Measurements from ENCODE around the gene ARHGAP23. TPM values are rescaled to one million over a fixed set of nuclear protein-coding genes. Genes with fewer than 3 reads are reported as not detected.

The ARHGAP23 gene
- total RNA-seq, 2 donors from 2014 or later: 5.2 to 10.9 TPM

- H3K4me1 ChIP-seq: peaks cover 6% of the 10 kb centered on the region
These were observed 11.2 kb downstream of the ARHGAP23 start for GRCh38 chr17:38439436-38439835.

DNA sequence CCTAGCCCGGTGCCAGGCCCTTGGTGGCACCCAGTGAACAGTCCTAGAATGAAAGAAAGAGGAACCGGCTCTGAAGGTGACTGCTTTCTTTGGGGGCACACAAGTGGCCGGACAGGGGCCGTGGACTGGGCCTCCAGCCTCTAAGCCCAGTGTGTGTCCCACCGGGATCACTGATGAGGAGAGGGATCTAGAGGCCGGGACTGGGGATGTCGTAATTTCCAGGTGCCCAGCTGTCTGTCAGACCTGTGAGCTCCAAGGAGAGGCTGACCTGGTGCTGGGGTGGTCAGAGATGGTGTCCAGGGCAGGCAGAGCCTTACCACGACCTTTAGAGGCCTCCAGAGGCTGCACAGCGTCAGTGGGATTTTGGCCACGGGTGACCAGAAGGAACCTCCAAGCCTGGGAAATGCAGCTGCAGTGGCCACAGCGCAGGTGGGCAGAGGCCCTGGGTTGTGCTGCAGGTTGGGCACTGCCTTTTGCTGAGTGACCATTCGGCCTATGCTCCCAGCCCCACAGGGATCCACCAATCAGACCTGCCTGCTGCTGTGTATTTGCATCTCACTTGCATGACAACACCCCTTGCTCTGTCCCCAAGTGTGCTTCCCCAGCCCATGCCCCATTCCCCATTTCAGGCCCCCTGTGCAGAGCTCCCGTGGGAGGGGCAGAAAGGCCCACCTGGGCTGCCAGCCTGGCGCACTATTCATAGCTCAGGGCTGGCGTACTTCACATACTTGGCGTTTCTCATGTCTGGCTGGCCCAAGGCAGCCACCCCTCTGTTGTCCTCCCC lies 12.5 kb downstream of the ARHGAP23 start:
- Histone ChIP-seq H3K4me3 (no peak overlapping the region), H3K4me1 (peaks cover 6% of the 10 kb centered on the region), H3K27me3 (no peaks in the 10 kb centered on the region), H3K9me3 (no peaks in the 10 kb centered on the region), H3K27ac (no peak overlapping the region), H3K36me3 (replicated peaks in 1 of 2; ENCODE audit: insufficient read depth in 1 of 2, low read depth in 2 of 2) (no peaks in the 10 kb centered on the region)
- WGBS, 2 donors: 71 to 75% methylated on average over 11 to 12 of the region's 16 CpGs
- ATAC-seq (no peak), DNase-seq (no peak)
- TF ChIP-seq, protein P1, sequence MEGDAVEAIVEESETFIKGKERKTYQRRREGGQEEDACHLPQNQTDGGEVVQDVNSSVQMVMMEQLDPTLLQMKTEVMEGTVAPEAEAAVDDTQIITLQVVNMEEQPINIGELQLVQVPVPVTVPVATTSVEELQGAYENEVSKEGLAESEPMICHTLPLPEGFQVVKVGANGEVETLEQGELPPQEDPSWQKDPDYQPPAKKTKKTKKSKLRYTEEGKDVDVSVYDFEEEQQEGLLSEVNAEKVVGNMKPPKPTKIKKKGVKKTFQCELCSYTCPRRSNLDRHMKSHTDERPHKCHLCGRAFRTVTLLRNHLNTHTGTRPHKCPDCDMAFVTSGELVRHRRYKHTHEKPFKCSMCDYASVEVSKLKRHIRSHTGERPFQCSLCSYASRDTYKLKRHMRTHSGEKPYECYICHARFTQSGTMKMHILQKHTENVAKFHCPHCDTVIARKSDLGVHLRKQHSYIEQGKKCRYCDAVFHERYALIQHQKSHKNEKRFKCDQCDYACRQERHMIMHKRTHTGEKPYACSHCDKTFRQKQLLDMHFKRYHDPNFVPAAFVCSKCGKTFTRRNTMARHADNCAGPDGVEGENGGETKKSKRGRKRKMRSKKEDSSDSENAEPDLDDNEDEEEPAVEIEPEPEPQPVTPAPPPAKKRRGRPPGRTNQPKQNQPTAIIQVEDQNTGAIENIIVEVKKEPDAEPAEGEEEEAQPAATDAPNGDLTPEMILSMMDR (IDR thresholded peaks at IDR 0.05): no peak
- no peak for TF ChIP-seq POLR2A (IDR thresholded peaks at IDR 0.05)
- intact Hi-C loops (cut with DNase I): no loop called here

More at GRCh38 chr17:38439436-38439835, 11.2 kb downstream of the ARHGAP23 start:
- DNase-seq (no peak), ATAC-seq (no peak)
- no peaks in the 10 kb centered on the region for H3K36me3 ChIP-seq (replicated peaks in 1 of 2; ENCODE audit: insufficient read depth in 1 of 2, low read depth in 2 of 2)
- H3K9me3 ChIP-seq: no peaks in the 10 kb centered on the region
- no peaks in the 10 kb centered on the region for H3K27me3 ChIP-seq
- no peak overlapping the region for H3K4me3 ChIP-seq
- H3K27ac ChIP-seq: no peak overlapping the region
- TF ChIP-seq POLR2A (IDR thresholded peaks at IDR 0.05): no peak
- TF ChIP-seq, protein P1 (IDR thresholded peaks at IDR 0.05): no peak
- WGBS, 2 donors: 93 to 95% methylated on average over 5 of the region's 5 CpGs
- intact Hi-C loops (cut with DNase I): loop anchor here (5.0 kb wide), 1 partner anchor 43 kb away; no protein-coding TSS in a partner anchor

DNA sequence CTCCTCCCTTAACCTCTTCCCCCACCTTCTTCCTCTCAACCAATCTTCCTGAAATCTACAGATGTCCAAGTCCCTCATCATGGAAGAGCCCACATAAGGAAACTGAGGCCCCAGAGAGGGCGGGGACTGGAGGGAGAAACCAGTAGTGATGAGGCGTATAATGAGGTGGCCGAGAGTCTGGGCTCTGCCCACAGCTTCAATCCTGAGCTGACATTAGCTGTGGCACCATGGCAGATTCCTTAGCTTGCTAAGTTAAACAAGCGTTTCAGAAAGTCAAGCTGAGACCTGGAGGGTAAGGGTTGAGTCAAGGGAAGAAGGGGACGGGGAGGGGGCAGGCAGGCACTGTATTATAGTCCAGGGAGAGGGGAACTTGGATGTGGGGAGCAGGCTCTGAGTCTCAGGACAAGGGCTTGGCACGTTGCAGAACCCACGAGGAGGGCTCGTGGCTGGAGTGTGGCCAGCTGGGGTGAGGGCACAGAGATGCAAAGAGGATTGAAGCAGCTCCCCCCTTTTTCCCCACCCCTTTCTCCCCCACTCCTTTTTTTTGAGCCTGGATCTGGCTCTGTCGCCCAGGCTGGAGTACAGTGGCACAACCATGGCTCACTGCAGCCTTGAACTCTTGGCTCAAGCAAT lies 13.3 kb downstream of the ARHGAP23 start:
- Histone ChIP-seq H3K9me3 (no peaks in the 10 kb centered on the region), H3K36me3 (replicated peaks in 1 of 2; ENCODE audit: insufficient read depth in 1 of 2, low read depth in 2 of 2) (no peaks in the 10 kb centered on the region), H3K4me1 (peaks cover 6% of the 10 kb centered on the region), H3K27ac (no peak overlapping the region), H3K27me3 (no peaks in the 10 kb centered on the region), H3K4me3 (no peak overlapping the region)
- intact Hi-C loops (cut with DNase I): no loop called here
- TF ChIP-seq, protein P1 (IDR thresholded peaks at IDR 0.05): no peak
- ATAC-seq (no peak), DNase-seq (no peak)
- WGBS, 2 donors: 55 to 73% methylated on average over 9 of the region's 9 CpGs

DNA sequence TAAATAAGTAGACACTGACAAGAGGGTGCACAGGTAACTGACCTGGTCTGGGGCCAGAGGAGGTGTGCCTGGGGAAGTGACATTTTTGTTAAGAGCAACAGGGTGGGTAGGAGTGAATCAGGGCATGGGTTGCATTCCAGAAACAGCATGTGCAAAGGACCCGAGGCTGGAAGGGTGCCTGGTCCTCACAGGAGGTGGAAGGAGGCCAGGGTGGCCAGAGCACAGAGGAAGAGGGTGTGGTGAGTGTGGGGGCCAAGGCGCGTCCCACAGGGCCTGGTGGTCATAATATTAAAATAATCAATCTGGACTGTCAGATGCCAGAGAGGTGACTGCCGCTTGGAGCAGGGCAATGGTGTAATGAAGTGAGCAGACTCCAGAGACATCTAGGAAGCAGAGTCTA lies 14.3 kb downstream of the ARHGAP23 start:
- H3K4me1 ChIP-seq: peaks cover 6% of the 10 kb centered on the region
- H3K27ac ChIP-seq: no peak overlapping the region
- H3K27me3 ChIP-seq: no peaks in the 10 kb centered on the region
- intact Hi-C loops (cut with DNase I): no loop called here
- no peak for DNase-seq
- H3K36me3 ChIP-seq (replicated peaks in 1 of 2; ENCODE audit: insufficient read depth in 1 of 2, low read depth in 2 of 2): no peaks in the 10 kb centered on the region
- WGBS, 2 donors: 61% methylated on average over 4 of the region's 4 CpGs
- H3K4me3 ChIP-seq: no peak overlapping the region
- TF ChIP-seq, protein P1 (IDR thresholded peaks at IDR 0.05): no peak
- no peak for TF ChIP-seq POLR2A (IDR thresholded peaks at IDR 0.05)
- no peak for ATAC-seq
- H3K9me3 ChIP-seq: no peaks in the 10 kb centered on the region
